GM20000 (cell line): ENCODE measurements around the gene ADAMTS2.

Experiments used
- DNase-seq: peaks from one replicate; pipeline ENCODE4 v3.0.0; 2012; ENCODE audit warnings: low spot score
- TF ChIP-seq, protein P1 (sequence below): IDR thresholded peaks from 2 replicates; pipeline ENCODE4 v1.5.1; 2012; ENCODE audit warnings: mild to moderate bottlenecking, control low read depth; ENCODE audit errors: extremely low read depth, missing control alignments

Gene ADAMTS2

GRCh38 chr5:179296150-179296821 is 49.0 kb downstream of the ADAMTS2 start:
- TF ChIP-seq, protein P1, sequence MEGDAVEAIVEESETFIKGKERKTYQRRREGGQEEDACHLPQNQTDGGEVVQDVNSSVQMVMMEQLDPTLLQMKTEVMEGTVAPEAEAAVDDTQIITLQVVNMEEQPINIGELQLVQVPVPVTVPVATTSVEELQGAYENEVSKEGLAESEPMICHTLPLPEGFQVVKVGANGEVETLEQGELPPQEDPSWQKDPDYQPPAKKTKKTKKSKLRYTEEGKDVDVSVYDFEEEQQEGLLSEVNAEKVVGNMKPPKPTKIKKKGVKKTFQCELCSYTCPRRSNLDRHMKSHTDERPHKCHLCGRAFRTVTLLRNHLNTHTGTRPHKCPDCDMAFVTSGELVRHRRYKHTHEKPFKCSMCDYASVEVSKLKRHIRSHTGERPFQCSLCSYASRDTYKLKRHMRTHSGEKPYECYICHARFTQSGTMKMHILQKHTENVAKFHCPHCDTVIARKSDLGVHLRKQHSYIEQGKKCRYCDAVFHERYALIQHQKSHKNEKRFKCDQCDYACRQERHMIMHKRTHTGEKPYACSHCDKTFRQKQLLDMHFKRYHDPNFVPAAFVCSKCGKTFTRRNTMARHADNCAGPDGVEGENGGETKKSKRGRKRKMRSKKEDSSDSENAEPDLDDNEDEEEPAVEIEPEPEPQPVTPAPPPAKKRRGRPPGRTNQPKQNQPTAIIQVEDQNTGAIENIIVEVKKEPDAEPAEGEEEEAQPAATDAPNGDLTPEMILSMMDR = no peak
- DNase-seq = no peak

DNA sequence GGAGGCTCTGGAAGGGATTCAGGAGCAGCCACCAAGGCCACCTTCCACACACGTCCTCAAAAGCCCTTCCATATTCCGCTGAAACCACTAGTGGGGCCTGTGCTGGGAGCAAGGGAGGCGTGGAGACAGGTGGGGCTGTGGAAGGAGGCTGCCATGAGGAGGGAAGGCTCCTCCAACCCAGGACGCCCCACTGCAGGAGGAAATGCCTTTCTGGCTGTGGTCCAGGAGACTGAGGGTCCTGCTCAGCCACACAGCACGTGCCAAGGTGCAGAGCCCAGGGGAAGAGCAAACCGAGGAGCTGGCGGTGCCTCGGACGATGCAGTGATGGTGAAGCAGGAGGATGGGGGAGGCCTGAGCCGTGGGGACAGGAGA is 49.5 kb downstream of the ADAMTS2 start:
- TF ChIP-seq, protein P1 = no peak
- DNase-seq = no peak

GRCh38 chr5:179294891-179295777 is 50.1 kb downstream of the ADAMTS2 start:
- no peak for DNase-seq
- TF ChIP-seq, protein P1 = no peak

DNA sequence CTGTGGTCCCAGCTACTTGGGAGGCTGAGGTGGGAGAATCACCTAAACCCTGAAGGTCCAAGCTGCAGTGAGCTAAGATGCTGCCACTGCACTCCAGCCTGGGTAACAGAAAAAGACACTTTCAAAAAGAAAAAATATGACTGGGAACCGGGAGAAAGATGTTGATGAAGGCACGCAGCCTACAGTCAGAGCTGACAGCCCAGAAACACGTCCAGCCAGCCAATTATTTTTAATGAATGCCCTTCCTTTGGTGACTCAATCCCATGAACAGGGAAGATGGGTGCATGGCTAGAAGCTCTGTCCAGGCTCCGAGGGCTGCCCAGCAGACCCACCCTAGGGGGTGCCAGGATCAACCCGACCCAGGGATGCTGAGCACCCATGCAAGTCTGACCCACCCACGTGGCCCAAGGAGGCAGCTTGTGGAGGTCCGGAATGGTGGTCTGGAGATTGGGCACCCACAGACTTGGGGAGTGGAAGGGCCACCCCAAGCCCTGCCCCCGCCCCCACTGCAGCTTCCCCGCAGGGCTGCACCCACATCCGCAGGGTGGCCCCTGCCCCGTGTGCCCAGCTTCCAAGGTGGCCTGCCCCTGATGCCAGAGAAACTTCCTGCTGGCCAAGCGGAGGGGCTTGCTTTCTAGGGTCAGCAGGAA is 51.0 kb downstream of the ADAMTS2 start:
- TF ChIP-seq, protein P1 = no peak
- no peak for DNase-seq

- TF ChIP-seq, protein P1 = no peak
- no peak for DNase-seq
Measured at GRCh38 chr5:179292681-179293635, 52.3 kb downstream of the ADAMTS2 start.

- DNase-seq = no peak
- TF ChIP-seq, protein P1 = no peak
Measured at GRCh38 chr5:179292202-179292601, 53.1 kb downstream of the ADAMTS2 start.
